Measurements from ENCODE around the gene NPIPA3. TPM values are rescaled to one million over a fixed set of nuclear protein-coding genes. Genes with fewer than 3 reads are reported as not detected.

Gene NPIPA3
- 1.2 and 8.7 TPM in 2 replicates for polyA plus RNA-seq

DNA sequence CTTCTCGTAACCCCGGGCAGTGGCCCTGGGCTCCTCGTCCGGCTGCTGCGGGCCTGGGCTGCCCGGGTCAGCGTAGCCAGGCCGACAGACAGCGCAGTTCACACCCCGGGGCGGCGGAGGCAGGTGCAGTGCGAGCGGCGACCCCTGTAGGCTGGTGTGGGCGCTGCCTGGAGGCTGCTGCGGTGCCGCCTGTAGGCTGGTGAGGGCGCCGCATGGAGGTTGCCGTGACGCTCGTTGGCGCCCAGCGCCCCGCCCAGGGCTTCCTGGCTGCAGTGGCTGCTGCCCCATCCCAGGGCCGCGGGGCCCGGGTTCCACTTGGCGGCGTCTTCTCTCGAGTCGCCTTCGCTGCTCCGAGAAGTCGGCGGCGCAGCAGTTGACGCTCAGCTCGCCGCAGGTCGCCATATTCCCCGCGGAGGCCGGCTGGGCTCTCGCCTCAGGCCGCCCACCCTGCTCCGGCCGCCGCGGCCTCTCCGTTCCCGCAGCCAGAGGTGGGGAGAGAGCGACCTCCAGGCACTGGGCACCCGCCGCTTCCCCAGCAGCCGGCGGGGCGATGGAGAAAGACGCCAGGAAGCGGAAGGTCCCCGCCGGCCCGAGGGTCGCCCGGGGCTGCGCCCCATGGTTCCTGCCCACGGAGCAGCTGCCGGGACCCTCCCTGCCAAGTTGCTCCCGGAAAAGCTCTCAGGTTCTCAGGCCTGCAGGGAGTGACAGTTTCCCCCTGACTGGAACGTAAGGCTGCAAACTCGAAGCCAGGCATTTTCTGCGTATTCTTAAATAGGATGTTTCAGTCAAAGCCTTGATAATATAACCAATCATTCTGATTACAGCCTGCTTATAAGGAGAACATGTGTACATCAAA, at the start of gene NPIPA3:
Gene NPIPA3 (plus strand): TSS at position 256 of the 856 bp plus-strand sequence. CDS start 5,533 bp downstream, outside the sequence.

DNA sequence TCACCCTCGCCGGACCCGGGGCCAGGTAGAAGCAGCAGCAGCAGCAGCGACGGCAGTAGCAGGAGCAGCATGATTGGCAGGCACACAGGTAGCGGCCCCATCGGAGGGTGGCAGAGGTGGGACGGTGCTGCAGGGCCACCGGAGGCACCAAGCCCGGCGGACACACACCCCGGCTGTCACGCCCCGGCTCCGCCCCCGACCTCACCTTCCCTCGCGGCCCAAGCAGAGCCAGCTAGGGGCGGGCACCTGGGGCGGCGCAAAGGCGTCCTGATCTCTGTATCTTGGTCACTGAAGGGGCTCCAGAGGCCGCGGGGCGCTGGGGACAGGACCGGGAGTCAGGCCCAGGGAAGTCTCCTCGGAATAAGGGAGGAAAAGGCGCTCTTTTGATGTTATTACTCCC, 9.1 kb upstream of the NPIPA3 start, which contains the start of gene PLA2G10:
Gene PLA2G10 (minus strand): TSS at position 180 of the 400 bp plus-strand sequence. CDS start 79 bp downstream, at position 101.

DNA sequence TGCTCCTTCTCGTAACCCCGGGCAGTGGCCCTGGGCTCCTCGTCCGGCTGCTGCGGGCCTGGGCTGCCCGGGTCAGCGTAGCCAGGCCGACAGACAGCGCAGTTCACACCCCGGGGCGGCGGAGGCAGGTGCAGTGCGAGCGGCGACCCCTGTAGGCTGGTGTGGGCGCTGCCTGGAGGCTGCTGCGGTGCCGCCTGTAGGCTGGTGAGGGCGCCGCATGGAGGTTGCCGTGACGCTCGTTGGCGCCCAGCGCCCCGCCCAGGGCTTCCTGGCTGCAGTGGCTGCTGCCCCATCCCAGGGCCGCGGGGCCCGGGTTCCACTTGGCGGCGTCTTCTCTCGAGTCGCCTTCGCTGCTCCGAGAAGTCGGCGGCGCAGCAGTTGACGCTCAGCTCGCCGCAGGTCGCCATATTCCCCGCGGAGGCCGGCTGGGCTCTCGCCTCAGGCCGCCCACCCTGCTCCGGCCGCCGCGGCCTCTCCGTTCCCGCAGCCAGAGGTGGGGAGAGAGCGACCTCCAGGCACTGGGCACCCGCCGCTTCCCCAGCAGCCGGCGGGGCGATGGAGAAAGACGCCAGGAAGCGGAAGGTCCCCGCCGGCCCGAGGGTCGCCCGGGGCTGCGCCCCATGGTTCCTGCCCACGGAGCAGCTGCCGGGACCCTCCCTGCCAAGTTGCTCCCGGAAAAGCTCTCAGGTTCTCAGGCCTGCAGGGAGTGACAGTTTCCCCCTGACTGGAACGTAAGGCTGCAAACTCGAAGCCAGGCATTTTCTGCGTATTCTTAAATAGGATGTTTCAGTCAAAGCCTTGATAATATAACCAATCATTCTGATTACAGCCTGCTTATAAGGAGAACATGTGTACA, 39.3 kb downstream of the NPIPA3 start, which contains the start of gene NPIPA2:
Gene NPIPA2 (plus strand): TSS at position 261 of the 856 bp plus-strand sequence. CDS start 5,533 bp downstream, outside the sequence.

Other genes with a start within 250 kb of the NPIPA3 start
- 15.0 and 23.2 TPM in 2 replicates for gene PARN, start 73.2 kb upstream of the NPIPA3 start, polyA plus RNA-seq
- gene BFAR, start 70.5 kb upstream of the NPIPA3 start, polyA plus RNA-seq, result 27.0 and 35.2 TPM in 2 replicates
- gene PLA2G10, start 9.1 kb upstream of the NPIPA3 start, polyA plus RNA-seq, result 0.73 and 1.2 TPM in 2 replicates
- gene NPIPA2, start 39.1 kb downstream of the NPIPA3 start, polyA plus RNA-seq, result 1.1 and 3.8 TPM in 2 replicates
- gene NOMO1, start 130.3 kb downstream of the NPIPA3 start, polyA plus RNA-seq, result 394 and 413 TPM in 2 replicates
- 21.2 and 37.8 TPM in 2 replicates for gene NPIPA1, start 234.0 kb downstream of the NPIPA3 start, polyA plus RNA-seq

Data from Purkinje cell (primary cell).